Endothelial cell (in vitro differentiated cells): Measurements from ENCODE around the gene ATL1. TPM values are rescaled to one million over a fixed set of nuclear protein-coding genes. Genes with fewer than 3 reads are reported as not detected.

ENCODE experiments used
- DNase-seq: peaks from one replicate; pipeline ENCODE4 v3.0.0; 2021; ENCODE audit warnings: low spot score
- H3K27ac Mint-ChIP-seq: one replicate; pipeline ENCODE4 v1.8.0; 2021; ENCODE audit warnings: mixed read lengths, inconsistent platforms; ENCODE audit not compliant: unreplicated experiment
- H3K27me3 Mint-ChIP-seq: one replicate; pipeline ENCODE4 v1.8.0; 2021; ENCODE audit warnings: mild to moderate bottlenecking, moderate library complexity, mixed read lengths, inconsistent platforms; ENCODE audit not compliant: unreplicated experiment
- H3K36me3 Mint-ChIP-seq: one replicate; pipeline ENCODE4 v1.8.0; 2021; ENCODE audit warnings: mild to moderate bottlenecking, low read depth, mixed read lengths, inconsistent platforms; ENCODE audit not compliant: unreplicated experiment
- H3K4me1 Mint-ChIP-seq: one replicate; pipeline ENCODE4 v1.8.0; 2021; ENCODE audit warnings: mild to moderate bottlenecking, mixed read lengths, inconsistent platforms; ENCODE audit not compliant: unreplicated experiment
- H3K4me3 Mint-ChIP-seq: one replicate; pipeline ENCODE4 v1.8.0; 2021; ENCODE audit warnings: mild to moderate bottlenecking, mixed read lengths, inconsistent platforms; ENCODE audit not compliant: unreplicated experiment
- H3K9me3 Mint-ChIP-seq: one replicate; pipeline ENCODE4 v1.8.0; 2021; ENCODE audit warnings: mixed read lengths, inconsistent platforms; ENCODE audit not compliant: unreplicated experiment
- total RNA-seq: library from RNA; stranded (reverse); fragmentation: NEBNext Ultra II Directional; extraction: Animal tissue kit (Norgen Biotek cat#: 25700); gene quantifications from one replicate; pipeline ENCODE4 v1.2.1, GENCODE V29; 2021; ENCODE audit not compliant: unreplicated experiment
- TF ChIP-seq, protein P1 (sequence below): fragments of 200-600 bp; sonication (generic); IDR thresholded peaks from one replicate; pipeline ENCODE4 v1.5.0; 2021; ENCODE audit warnings: antibody characterized with exemption; ENCODE audit not compliant: unreplicated experiment

Gene ATL1
- total RNA-seq, 1 donor from 2014 or later: 4.7 TPM

- DNase-seq: no peak
- H3K9me3 Mint-ChIP-seq: no peaks in the 10 kb centered on the region
- TF ChIP-seq, protein P1, sequence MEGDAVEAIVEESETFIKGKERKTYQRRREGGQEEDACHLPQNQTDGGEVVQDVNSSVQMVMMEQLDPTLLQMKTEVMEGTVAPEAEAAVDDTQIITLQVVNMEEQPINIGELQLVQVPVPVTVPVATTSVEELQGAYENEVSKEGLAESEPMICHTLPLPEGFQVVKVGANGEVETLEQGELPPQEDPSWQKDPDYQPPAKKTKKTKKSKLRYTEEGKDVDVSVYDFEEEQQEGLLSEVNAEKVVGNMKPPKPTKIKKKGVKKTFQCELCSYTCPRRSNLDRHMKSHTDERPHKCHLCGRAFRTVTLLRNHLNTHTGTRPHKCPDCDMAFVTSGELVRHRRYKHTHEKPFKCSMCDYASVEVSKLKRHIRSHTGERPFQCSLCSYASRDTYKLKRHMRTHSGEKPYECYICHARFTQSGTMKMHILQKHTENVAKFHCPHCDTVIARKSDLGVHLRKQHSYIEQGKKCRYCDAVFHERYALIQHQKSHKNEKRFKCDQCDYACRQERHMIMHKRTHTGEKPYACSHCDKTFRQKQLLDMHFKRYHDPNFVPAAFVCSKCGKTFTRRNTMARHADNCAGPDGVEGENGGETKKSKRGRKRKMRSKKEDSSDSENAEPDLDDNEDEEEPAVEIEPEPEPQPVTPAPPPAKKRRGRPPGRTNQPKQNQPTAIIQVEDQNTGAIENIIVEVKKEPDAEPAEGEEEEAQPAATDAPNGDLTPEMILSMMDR: no peak
- no peaks in the 10 kb centered on the region for H3K27me3 Mint-ChIP-seq
- no peak overlapping the region for H3K4me3 Mint-ChIP-seq
- H3K27ac Mint-ChIP-seq: no peak overlapping the region
- H3K4me1 Mint-ChIP-seq: no peaks in the 10 kb centered on the region
- H3K36me3 Mint-ChIP-seq: peaks cover 4% of the 10 kb centered on the region
Observed at GRCh38 chr14:50647753-50648152, 87.8 kb downstream of the ATL1 start.

- Mint-ChIP-seq H3K4me3 (no peak overlapping the region), H3K36me3 (peaks cover 4% of the 10 kb centered on the region), H3K27ac (no peak overlapping the region), H3K27me3 (no peaks in the 10 kb centered on the region), H3K4me1 (no peaks in the 10 kb centered on the region), H3K9me3 (no peaks in the 10 kb centered on the region)
- DNase-seq: no peak
- TF ChIP-seq, protein P1: no peak
Observed at GRCh38 chr14:50649691-50650090, 89.7 kb downstream of the ATL1 start.

- TF ChIP-seq, protein P1: no peak
- peaks cover 9% of the 10 kb centered on the region for H3K36me3 Mint-ChIP-seq
- H3K27ac Mint-ChIP-seq: no peak overlapping the region
- H3K4me1 Mint-ChIP-seq: peaks cover 16% of the 10 kb centered on the region
- H3K9me3 Mint-ChIP-seq: no peaks in the 10 kb centered on the region
- no peak overlapping the region for H3K4me3 Mint-ChIP-seq
- peaks cover 2% of the 10 kb centered on the region for H3K27me3 Mint-ChIP-seq
- DNase-seq: no peak
Observed at GRCh38 chr14:50656776-50657175, 96.8 kb downstream of the ATL1 start.

GRCh38 chr14:50657753-50658152 is 97.8 kb downstream of the ATL1 start:
- peak overlapping the region; percentile 97 for H3K27ac Mint-ChIP-seq
- H3K4me3 Mint-ChIP-seq: peak overlapping the region; percentile 53
- TF ChIP-seq, protein P1: no peak
- H3K9me3 Mint-ChIP-seq: no peaks in the 10 kb centered on the region
- DNase-seq: no peak
- H3K27me3 Mint-ChIP-seq: peaks cover 2% of the 10 kb centered on the region
- H3K4me1 Mint-ChIP-seq: peaks cover 16% of the 10 kb centered on the region
- H3K36me3 Mint-ChIP-seq: peaks cover 9% of the 10 kb centered on the region

- Mint-ChIP-seq H3K27ac (peak overlapping the region; percentile 97), H3K4me3 (peak overlapping the region; percentile 53)
- no peak for DNase-seq
Observed at GRCh38 chr14:50658203-50658602, 98.3 kb downstream of the ATL1 start.

More at GRCh38 chr14:50658203-50658602, 98.3 kb downstream of the ATL1 start:
- Mint-ChIP-seq H3K9me3 (no peaks in the 10 kb centered on the region), H3K4me1 (peaks cover 16% of the 10 kb centered on the region), H3K27me3 (peaks cover 4% of the 10 kb centered on the region), H3K36me3 (peaks cover 9% of the 10 kb centered on the region)
- TF ChIP-seq, protein P1: no peak
